ENCODE results near the gene TMPRSS9.

TMPRSS9 gene

GRCh38 chr19:2333027-2333806 is 26.8 kb upstream of the TMPRSS9 start:
- TF ChIP-seq, protein P1, sequence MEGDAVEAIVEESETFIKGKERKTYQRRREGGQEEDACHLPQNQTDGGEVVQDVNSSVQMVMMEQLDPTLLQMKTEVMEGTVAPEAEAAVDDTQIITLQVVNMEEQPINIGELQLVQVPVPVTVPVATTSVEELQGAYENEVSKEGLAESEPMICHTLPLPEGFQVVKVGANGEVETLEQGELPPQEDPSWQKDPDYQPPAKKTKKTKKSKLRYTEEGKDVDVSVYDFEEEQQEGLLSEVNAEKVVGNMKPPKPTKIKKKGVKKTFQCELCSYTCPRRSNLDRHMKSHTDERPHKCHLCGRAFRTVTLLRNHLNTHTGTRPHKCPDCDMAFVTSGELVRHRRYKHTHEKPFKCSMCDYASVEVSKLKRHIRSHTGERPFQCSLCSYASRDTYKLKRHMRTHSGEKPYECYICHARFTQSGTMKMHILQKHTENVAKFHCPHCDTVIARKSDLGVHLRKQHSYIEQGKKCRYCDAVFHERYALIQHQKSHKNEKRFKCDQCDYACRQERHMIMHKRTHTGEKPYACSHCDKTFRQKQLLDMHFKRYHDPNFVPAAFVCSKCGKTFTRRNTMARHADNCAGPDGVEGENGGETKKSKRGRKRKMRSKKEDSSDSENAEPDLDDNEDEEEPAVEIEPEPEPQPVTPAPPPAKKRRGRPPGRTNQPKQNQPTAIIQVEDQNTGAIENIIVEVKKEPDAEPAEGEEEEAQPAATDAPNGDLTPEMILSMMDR (conservative IDR thresholded peaks at IDR 0.05; ENCODE audit: control insufficient read depth, insufficient read depth, low read depth, low read length), result no peak
- H3K4me3 ChIP-seq (ENCODE audit: control insufficient read depth, low read depth, low read length), result no peak overlapping the region
- no peak for DNase-seq (ENCODE audit: low read depth)

GRCh38 chr19:2333807-2334211 is 26.3 kb upstream of the TMPRSS9 start:
- H3K4me3 ChIP-seq (ENCODE audit: control insufficient read depth, low read depth, low read length), result no peak overlapping the region
- TF ChIP-seq, protein P1 (conservative IDR thresholded peaks at IDR 0.05; ENCODE audit: control insufficient read depth, insufficient read depth, low read depth, low read length), result no peak
- no peak for DNase-seq (ENCODE audit: low read depth)

GRCh38 chr19:2334426-2334825 is 25.6 kb upstream of the TMPRSS9 start:
- no peak overlapping the region for H3K4me3 ChIP-seq (ENCODE audit: control insufficient read depth, low read depth, low read length)
- no peak for DNase-seq (ENCODE audit: low read depth)
- TF ChIP-seq, protein P1 (conservative IDR thresholded peaks at IDR 0.05; ENCODE audit: control insufficient read depth, insufficient read depth, low read depth, low read length), result no peak

GRCh38 chr19:2334986-2335846 is 24.8 kb upstream of the TMPRSS9 start:
- H3K4me3 ChIP-seq (ENCODE audit: control insufficient read depth, low read depth, low read length), result no peak overlapping the region
- DNase-seq (ENCODE audit: low read depth), result no peak
- TF ChIP-seq, protein P1 (conservative IDR thresholded peaks at IDR 0.05; ENCODE audit: control insufficient read depth, insufficient read depth, low read depth, low read length), result no peak

DNA sequence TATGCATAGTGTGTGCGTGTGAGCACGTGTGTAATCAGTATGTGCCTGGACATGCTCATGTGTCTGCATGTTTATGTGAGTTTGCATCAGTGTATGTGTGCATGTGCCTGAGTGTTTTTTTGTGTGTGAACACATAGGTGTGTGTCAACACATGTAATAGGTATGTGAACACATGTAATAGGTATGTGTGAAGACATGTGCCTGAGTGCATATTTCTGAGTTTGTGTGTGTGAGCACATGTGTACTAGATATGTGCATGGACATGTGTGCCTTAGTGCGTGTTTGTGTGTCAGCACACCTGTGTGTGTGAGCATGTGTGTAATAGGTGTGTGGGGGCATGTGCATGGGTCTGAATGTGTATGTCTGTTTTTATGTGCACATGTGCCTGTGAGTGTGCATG is 24.2 kb upstream of the TMPRSS9 start:
- no peak for DNase-seq (ENCODE audit: low read depth)
- no peak overlapping the region for H3K4me3 ChIP-seq (ENCODE audit: control insufficient read depth, low read depth, low read length)
- TF ChIP-seq, protein P1 (conservative IDR thresholded peaks at IDR 0.05; ENCODE audit: control insufficient read depth, insufficient read depth, low read depth, low read length), result no peak

DNA sequence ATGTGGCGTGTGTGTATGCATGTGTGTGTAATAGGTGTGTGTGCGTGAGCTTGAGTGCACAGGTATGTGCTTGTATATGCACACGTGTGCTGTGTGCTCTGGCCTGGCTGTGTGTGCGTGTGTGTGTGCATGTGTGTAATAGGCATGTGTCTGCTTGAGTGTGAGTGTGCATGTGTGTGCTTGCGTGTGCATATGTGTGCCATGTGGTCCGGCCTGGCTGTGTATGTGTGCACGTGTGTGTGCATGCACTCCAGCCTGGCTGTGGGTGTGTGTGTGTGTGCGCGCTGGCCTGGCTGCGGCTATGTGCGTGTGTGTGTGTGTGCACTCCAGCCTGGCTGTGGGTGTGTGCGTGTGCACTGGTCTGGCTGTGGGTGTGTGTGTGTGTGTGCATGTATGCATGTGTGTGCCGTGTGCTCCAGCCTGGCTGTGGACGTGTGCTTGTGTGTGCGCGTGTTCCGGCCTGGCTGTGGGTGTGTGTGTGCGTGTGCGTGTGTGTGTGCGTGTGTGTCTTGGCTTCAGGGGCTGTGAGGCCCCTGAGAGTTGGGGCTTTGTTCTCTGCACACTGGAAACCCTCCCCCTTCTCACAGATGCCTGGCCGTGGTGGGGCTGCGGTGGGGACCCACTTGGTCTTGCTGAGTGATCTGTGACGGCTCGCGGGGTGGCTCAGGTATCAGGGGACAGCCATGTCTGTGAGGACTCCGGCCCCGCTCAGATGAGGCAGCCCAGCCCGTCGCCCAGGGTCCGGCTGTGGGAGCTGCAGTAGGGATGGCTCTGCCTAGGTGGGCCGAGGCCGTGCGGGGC is 23.3 kb upstream of the TMPRSS9 start:
- H3K4me3 ChIP-seq (ENCODE audit: control insufficient read depth, low read depth, low read length), result no peak overlapping the region
- DNase-seq (ENCODE audit: low read depth), result no peak
- TF ChIP-seq, protein P1 (conservative IDR thresholded peaks at IDR 0.05; ENCODE audit: control insufficient read depth, insufficient read depth, low read depth, low read length), result no peak
